ENCODE results near the gene CCL26.
"Not testable (repeated sequence)": the region's sequence is repeated elsewhere in the genome, so short reads cannot be mapped to it uniquely, and the experiment has no call there.

CCL26 gene

DNA sequence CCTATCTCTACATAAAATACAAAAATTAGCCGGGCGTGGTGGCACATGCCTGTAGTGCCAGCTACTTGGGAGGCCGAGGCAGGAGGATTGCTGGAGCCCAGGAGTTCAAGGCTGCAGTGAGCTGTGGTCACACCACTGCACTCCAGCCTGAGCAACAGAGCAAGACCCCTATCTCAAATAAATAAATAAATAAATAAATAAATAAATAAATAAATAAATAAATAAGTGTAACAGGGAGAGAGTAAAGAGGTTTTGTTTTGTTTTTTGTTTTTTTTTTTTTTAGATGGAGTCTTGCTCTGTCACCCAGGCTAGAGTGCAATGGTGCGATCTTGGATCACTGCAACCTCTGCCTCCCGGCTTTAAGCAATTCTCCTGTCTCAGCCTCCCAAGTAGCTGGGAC is 20.6 kb upstream of the CCL26 start:
- not testable (repeated sequence) for DNase-seq

DNA sequence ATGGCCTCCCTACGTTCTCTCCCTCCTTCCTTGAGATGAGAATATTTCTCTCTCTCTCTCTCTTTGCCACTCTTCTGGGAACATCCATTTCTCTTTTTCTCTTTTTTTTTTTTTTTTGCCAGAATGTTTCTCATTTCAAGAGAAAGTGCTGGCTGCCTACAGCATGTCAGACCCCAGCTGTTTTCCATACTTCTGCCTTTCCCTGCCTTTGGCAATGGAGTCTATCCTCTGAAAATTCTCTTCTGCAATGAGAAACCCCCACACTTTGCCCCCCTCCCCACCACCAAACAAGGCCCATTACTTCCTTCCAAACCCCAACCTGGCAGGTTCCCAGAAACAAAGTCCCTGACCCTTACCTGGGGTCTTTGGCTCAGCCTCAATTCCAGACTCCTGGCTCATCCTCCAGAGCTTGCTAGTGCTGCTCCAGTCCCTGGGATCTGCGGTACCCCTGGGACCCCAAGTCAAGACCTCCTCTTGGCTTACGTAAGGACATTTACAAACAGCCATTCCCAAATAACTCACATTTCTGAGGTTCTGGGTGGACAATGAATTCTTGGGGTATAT is 17.4 kb upstream of the CCL26 start:
- DNase-seq, result no peak

DNA sequence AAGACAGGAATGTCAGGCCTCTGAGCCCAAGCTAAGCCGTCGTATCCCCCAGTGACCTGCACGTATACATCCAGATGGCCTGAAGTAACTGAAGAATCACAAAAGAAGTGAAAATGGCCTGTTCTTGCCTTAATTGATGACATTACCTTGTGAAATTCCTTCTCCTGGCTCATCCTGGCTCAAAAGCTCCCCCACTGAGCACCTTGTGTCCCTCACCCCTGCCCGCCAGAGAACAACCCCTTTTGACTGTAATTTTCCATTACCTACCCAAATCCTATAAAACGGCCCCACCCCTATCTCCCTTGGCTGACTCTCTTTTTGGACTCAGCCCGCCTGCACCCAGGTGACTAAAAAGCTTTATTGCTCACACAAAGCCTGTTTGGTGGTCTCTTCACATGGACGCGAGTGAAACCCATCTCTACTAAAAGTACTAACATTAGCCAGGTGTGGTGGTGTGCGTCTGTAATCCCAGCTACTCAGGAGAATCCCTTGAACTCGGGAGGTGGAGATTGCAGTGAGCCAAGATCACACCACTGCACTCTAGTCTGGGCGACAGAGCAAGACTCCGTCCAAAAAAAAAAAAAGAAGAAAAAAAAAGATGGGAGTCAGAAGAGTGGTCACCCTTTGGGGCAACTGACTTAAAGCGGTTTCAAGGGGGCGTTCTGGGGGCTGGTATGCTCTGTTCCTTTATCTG is 16.3 kb upstream of the CCL26 start:
- not testable (repeated sequence) for DNase-seq

DNA sequence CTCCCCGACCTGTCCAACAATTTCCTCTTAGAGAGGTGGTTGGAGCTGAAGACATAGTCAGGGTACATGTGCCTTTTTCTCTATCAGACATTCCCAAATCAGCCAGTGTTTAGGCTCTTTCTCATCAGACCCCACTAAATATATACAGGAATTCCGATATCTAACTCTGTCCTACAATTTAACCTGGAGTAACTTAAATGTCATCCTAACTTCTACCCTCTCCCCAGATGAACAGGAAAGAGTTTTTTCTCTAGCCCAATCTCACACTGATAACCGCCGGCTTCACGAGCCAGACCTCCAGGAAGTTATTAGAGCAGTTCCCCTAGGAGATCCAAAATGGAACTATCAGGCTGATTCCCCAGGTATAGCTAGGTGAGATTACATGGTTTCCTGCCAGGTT is 11.0 kb upstream of the CCL26 start:
- DNase-seq, result not testable (repeated sequence)

DNA sequence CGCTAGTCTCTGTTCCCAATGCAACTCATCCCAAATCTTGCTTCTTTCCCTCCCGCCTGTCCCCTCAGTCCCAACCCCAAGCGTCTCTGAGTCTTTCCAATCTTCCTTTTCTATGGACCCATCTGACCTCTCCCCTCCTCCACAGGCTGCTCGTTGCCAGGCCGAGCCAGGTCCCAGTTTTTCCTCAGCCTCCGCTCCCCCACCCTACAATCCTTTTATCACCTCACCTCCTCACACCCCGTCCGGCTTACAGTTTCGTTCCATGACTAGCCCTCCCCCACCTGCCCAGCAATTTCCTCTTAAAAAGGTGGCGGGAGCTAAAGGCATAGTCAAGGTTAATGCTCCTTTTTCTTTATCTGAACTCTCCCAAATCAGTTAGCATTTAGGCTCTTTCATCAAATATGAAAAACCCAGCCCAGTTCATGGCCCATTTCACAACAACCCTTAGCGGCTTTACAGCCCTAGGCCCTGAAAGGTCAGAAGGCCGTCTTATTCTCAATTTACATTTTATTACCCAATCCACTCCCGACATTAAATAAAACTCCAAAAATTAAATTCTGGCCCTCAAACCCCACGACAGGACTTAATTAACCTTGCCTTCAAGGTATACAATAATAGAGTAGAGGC is 8.7 kb upstream of the CCL26 start:
- not testable (repeated sequence) for DNase-seq

DNA sequence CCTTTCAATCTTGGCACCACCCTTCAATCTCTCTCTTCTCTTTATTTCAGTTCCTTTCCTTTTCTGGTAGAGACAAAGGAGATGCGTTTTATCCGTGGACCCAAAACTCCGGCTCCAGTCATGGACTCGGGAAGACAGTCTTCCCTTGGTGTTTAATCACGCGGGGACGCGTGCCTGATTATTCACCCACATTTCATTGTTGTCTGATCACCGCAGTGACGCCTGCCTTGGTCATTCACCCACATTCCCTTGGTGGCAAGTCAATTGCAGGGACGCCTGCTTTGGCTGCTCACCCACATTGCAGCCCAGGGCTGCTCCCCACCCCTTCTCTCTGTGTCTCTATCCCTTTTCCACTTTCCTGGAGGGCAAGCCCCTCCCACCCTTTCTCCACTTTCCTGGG is 7.5 kb upstream of the CCL26 start:
- DNase-seq, result not testable (repeated sequence)

DNA sequence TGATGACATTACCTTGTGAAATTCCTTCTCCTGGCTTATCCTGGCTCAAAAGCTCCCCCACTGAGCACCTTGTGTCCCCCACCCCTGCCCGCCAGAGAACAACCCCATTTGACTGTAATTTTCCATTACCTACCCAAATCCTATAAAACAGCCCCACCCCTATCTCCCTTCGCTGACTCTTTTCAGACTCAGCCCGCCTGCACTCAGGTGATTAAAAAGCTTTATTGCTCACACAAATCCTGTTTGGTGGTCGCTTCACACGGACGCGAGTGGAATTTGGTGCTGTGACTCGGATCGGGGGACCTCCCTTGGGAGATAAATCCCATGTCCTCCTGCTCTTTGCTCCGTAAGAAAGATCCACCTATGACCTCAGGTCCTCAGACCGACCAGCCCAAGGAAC is 7.0 kb upstream of the CCL26 start:
- not testable (repeated sequence) for DNase-seq

DNA sequence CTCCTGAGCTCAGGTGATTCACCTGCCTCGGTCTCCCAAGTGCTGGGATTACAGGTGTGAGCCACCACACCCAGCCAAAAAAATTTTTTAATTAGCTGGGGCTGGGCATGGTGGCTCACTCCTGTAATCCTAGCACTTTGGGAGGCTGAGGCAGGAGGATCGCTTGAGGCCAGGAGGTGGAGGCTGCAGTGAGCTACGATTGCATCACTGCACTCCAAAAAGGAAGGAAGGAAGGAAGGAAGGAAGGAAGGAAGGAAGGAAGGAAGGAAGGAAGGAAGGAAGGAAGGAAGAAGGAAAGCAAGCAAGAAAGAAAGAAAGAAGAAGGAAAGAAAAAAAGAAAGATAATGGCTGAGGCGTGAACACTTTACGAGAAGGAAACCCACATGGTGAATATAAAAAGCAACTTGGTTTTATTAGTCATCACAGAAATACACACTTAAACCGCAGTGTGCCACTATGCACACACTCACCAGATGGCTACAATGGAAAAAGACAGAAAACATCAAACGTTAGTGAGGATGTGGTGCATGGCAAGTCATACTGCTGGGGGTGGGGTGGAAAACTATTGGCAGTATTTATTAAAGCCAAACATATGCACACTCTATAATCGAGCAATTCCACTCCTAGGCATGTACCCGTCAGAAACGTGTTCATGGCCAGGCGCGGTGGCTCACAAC is 4.4 kb upstream of the CCL26 start:
- no peak for DNase-seq

DNA sequence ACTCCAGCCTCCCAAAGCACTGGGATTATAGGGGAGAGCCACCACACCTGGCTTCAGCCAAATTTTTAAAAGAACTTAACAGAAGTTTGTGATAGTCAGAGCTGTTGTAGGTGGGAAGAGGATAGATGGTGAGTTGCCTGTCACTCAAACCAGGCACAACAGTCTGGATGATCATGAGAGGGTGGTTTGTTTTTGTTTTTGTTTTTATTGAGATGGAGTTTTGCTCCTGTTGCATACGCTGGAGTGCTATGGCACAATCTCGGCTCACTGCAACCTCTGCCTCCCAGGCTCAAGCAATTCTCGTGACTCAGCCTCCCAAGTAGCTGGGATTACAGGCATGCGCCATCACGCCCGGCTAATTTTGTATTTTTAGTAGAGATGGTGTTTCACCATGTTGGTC is 1.9 kb upstream of the CCL26 start:
- not testable (repeated sequence) for DNase-seq

DNA sequence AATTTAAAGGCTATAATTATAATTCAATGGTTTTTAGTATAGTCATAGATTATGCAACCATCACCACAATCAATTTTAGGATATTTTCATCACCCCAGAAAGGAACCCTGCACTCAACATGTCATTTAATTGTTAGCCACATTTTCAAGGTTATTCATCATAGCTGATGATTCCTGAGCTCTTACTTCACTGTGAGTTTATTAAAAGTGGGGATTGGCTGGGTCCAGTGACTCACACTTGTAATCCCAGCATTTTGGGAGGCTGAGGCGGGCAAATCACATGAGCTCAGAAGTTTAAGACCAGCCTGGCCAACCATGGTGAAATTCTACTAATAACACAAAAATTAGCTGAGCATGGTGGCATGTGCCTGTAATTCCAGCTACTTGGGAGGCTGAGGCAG is 787 bp downstream of the CCL26 start:
- no peak for DNase-seq

DNA sequence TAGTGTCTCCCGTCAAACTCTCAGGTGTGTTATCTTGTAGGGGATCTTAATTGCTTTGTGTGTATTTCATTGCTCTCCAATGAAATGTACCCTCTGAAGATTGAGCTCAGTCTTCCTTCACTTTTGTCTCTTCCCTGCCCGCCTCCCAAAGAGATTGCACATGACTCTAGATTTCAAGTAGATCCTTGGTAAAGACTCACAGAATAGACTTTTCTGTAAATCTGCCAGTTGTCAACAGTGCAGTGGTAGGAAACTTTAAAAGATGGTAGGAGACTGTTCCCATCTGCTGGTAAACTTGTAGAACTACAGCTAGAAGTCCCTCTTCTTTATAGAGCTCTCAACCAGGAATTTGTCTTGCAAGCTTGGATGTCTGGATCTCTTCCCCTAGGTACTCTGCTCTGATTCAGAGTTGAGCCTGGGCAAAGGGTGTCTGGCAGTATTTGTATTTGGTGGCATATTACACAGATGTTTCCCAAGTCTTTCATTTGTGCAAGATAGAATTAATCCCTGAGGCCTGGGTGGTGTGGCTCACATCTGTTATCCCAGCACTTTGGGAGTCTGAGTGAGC is 9.6 kb downstream of the CCL26 start:
- peak in 6 of 51 donors; percentile 1 to 48 (median 9) for DNase-seq

DNA sequence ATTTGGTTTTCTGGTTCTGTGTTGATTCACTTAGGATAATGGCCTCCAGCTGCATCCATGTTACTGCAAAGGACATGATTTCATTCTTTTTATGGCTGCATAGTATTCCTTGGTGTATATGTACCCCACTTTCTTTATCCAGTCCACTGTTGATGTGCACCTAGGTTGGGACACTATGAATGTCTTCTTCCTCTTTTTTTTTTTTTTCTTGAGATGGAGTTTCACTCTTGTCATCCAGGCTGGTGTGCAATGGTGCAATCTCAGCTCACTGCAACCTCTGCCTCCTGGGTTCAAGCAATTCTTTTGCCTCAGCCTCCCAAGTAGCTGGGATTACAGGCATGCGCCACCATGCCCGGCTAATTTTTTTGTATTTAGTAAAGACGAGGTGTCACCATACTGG is 10.2 kb downstream of the CCL26 start:
- DNase-seq, result not testable (repeated sequence)

DNA sequence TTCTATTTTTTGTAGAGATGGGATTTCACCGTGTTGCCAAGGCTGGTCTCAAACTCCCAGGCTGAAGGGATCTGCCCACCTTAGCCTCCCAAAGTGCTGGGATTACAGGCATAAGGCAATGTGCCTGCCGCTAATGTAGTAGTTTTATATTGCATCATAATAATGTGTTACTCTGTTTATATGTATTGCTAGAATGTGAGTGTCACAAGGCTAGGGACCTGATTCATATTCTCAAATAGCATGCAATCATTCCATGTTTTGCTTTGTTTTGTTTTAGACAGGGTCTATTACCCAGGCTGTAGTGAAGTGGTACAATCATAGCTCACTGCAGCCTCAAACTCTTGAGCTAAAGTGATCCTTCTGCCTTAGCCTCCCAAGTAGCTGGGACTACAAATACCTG is 13.5 kb downstream of the CCL26 start:
- no peak for DNase-seq

DNA sequence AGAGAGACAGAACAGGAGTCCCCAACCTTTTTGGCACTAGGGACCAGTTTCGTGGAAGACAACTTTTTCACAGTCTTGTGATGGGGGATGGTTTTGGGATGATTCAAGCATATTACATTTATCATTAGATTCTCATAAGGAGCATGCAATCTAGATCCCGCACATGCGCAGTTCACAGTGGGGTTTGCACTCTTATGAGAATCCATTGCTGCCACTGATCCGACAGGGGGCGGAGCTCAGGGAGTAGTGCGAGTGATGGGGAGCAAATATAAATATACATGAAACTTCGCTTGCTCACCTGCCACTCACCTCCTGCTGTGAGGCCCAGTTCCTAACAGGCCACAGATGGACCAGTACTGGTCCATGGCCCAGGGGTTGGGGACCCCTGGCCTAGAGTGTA is 14.2 kb downstream of the CCL26 start:
- no peak for DNase-seq

DNA sequence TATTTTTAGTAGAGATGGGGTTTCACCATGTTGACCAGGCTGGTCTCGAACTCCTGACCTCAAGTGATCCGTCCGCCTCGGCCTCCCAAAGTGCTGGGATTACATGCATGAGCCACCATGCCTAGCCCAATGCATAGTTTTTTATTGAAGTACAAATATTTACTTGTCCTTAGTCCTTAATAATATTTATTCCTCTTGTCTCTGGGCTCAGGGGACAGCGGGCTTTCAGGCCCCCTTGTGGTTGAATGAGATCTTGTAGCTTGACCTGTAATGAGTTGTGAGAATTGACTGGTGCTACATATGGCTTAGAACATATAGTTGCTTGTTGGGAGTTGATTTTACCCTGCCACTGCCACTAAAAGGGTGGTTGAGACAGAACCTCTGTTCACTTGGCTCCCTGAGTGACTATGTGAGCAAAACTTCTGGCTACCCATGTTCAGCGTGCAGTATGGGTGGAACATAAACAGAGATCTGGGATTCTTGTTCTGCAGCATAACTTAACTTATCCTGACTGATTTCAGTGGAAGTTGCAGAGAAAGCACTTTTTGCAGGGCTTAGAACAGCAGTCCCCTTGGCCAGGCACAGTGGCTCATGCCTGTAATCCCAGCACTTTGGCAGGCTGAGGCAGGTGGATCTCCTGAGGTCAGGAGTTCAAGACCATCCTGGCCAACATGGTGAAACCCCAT is 14.9 kb downstream of the CCL26 start:
- peak in 5 of 51 donors; percentile 1 to 19 (median 3) for DNase-seq

DNA sequence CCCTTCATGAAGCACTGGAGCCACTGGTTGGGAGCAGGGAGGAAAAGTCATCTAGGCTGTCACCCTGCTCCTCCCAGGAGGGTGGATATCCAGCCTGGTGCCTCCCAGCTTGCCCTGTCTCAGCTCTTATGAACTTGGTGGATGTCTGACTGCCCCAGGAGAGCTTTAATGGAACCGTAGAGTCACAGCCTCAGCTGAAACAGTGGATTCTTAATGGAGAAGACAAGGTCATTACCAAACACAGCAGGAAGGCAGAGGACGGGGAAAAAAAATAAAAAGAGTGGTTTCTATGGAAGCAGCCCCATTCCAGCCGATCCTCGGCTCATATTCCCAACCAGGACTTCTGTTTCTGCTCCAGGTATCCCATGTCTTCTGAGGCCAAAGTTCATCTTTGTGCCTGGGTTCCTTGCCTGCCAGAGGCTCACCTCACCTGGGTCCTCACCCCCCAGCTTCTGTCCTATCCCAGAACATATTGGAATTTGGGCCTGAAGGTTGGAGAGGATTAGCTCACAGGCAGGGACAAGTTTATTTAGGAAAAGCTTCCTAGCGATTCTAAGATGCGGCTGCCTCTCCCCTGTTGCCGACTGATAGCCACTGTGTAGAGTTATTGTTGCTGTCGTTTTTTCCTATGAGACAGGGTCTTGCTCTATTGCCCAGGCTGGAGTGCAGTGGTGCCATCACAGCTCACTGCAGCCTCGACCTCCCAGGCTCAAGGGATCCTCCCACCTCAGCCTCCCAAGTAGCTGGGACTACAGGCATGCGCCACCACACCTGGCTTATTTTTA is 15.6 kb downstream of the CCL26 start:
- no peak for DNase-seq

DNA sequence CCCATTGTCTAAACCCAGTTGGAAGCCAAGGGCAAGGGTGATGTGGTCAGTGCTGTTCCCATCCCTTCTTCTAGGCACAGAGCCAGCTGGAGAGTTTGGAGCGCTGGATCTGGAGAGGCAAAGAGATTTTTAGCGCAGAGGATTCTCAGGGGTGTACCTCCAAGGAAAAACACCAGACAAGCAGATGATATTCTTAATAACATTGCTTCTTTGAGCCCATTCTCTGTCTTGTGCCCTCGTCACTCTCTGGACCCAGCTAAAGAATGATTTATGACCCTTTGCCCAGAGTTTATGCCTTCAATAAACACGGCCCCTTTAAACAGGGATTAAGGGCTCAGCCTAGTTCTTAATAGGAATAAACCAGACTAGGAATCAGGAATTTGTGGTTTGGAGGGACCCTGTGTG is 28.6 kb downstream of the CCL26 start:
- DNase-seq, result no peak

DNA sequence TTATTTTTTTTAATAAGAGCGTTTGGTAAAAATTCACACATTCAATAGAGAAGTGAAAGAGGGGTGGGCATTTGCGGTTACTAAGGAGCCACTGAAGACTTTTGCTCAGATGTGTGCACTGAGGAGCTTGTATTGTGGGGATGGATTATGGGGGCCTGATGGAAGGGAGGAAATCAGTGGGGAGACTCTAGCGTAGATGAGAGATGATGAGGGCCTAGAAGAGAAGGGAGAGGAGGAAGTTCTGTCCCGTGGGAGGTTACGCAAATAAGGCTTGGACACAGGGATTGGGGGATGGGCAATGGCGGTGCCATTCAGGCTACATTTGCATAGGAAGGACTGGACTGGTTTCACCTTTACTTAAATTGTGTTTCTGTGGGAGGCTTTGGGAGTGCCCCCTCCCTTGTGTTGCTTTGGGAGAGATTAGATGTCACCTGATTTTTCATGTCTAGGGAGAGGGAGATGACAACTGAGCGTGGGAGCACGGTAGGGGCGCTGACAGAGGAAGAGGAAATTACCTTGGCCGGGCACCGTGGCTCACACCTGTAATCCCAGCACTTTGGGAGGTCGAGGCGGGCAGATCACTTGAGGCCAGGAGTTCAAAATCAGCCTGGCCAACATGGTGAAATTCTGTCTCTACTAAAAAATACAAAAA is 31.0 kb downstream of the CCL26 start:
- DNase-seq, result peak in 7 of 51 donors; percentile 1 to 31 (median 5)

DNA sequence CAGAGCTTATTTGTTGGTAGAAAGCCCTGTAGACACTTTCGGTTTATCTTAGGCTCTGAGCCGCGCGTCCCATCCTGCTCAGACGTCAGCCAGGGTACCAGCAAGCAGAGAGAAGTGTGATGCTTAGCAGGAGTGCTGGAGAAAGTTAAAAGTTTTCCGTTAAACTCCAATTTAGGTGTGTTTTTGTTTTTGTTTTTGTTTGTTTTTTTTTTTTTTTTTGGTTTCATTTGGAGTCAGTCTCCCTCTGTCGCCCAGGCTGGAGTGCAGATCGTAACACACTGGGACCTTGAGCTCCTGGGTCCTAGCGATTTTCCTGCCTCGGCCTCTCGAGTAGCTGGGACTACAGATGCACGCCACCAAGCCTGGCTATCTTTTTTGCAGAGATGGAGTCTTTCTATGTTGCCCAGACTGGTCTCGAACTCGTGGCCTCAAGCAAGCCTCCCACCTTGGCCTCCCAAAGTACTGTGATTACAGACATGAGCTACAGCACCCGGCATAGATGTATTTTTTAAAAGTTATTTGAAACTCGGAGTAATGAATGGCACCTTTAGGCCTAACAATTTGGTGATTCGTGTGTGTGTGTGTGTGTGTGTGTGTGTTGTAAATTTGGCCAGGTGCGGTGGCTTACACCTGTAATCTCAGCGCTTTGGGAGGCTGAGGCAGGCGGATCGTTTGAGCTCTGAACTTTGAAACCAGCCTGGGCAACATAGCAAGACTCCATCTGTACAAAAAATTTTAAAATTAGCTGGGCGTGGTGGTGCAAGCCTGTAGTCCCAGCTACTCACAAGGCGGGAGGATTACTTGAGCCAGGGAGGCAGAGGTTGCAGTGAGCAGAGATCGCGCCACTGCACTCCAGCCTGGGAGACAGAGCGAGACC is 32.0 kb downstream of the CCL26 start:
- peak in 1 of 51 donors; percentile 17 for DNase-seq
